Activated CD8-positive, alpha-beta memory T cell treated with anti-CD3 and anti-CD28 coated beads for 48 hours (primary cell): ENCODE measurements around the gene ATP5F1D.

Source experiments
- DNase-seq, 3 experiments: peaks; one replicate each; pipeline ENCODE4 v3.0.0-alpha.2; 2020; ENCODE audit warnings: low read depth in 2 of 3, low spot score in 2 of 3

The ATP5F1D gene

DNA sequence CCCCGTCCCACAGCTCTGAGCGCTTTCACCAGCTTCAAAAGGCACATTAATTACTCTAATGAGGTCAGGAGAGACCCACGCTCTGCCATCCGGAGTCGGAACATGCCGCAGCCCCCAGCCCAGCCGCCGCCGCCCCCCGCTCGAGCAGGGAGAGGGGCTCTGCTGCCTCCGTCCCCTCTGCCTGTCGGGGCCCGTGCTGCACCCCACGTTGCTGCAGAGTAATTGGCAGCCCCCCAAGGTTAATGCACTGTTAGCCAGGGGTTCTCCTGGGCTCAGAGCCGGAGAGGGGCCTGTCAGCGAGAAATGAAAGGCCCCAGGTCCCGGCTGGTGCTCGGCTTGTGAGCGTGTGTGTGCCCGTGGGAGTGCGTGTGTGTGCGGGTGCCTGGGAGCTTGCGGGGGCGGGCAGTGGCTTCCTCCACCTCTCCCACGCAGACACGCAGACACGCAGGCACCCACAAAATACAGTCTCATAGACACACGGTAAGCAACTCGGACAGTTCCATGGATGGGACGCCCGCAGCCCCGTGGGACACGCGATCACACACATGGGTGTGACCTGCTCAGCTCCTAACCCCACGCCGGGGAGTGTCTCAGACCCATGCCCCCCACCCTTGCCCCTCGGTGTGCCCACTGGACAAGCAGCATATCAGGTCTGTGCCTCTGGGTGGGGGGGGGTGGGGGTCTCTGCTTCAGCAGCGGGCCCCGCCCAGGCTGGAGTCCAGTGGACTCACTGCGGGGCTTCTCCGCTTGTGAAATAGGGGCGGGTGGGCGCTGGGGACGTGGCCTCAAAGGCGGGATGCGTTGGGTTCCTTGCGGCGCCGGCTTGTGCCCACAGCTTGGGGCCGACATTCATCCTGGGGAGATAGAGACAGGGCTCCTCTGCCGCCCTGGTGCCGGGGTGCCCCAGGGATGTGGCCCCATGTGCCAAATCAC lies 39.4 kb downstream of the ATP5F1D start:
- no peak for DNase-seq

GRCh38 chr19:1281569-1282287 lies 40.2 kb downstream of the ATP5F1D start:
- no peak for DNase-seq

DNA sequence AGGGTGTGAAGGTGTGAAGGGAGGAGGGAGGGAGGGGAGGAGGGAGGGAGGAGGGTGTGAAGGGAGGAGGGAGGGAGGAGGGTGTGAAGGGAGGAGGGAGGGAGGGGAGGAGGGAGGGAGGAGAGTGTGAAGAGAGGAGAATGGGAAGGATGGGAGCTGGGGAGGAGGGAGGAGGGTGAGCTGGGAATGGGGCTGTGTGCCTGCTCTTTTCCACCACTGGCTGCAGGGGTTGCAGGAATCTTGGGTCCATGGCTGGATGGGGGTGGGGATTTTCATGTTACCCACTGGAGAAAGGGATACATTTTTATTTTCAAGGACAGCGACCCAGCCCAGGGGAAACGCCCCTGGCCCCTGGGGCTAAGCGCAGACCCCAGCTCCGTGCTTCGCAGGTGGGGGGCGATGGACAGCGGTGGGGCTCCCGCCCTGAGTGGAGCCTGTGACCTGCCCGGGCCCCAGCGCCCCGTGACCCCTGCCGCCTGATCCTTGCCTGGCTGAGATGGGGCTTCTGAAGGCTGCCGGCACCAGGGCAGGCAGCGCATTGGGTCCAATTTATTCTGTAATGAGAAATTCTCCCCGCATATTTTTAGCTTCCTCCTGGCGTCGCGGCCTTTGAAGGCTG lies 41.1 kb downstream of the ATP5F1D start:
- no peak for DNase-seq

DNA sequence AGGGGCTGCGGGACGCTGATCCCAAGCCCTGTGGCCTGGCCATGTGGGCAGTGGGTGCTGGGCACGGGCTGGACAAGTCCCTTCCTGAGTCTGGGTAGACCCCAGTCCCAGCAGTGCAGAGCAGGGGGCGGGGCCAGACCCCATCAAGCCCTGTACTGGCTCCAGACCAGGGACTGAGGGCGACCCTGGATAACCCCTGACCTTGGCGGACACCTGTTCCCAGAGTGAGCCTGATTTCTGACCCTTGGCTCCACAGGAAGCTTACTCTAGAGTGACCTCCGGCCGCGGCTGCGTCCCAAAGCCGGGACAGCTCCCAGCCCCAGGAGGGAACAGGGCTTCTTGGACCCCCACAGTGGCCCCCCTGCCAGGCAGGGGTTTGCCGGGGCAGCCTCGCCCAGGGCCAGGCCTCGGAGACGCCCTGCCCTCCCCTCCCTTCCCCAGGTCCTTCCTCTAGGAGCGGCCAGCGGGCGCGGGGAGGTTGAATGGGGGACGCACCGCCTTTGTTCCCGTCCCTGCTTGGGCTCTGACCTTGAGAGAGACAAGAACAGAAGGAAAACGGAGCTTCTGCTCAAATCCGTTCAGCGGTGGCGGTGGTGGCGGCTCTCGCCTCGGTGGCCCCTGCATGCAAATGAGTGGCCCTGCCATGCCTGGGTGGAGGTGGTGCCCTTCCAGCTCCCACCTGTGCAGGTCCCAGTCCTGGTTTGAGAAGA lies 41.8 kb downstream of the ATP5F1D start:
- no peak for DNase-seq

DNA sequence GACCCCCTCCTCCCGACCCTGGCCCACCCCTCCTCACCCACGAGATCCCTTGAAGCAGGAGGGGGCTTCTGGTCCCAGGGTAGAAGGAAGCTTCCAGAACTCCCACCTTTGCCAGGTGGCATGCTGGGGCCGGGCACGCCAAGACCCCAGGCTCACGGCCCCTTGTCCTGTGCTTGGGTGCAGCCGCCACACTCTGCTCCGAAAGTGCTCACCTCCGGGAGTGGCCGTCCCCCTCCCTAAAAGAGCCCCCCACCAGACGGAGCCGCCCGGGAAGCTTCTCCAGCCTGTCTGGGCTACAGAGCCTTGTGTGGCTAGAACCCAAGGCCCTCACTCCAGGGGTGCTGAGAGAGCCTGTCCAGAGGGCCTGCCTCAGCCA lies 42.4 kb downstream of the ATP5F1D start:
- no peak for DNase-seq

GRCh38 chr19:1284293-1284978 lies 42.9 kb downstream of the ATP5F1D start:
- DNase-seq: no peak

DNA sequence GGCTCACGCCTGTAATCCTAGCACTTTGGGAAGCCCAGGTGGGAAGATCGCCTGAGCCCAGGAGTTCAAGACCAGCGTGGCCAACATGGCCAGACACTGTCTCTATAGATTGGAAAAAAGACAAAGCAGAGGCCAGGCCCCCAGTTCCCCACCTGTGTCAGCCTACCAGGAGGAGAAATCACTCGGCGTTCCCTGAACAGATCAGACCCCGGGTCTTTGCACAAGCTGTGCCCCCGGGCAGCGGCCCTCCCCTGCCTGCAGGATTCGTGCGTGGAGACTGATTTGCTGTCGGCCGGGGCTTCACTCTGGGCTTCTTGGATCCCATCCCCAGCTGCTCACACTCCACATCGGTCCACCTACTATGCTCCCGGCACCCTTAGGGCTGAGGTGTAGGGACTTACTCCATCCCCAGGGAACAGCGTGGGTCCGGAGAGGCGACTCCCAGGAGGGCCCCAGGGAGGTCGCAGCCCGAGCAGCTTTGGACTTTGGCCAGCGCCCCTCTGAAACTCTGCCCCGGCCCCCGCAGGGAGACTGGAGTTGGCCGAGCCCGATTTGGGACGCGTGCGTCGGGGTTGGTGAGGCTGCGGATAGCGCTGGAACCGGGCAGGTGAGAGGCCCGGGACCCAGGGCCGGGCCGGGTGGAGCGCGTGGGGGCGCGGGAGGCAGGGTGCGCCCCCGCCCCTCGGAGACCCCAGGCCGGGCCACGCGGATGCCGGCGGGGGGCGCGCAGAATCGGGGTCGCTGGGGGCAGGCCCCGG lies 43.6 kb downstream of the ATP5F1D start:
- DNase-seq: no peak

- DNase-seq: no peak
These were observed 44.3 kb downstream of the ATP5F1D start, which contains the start of gene EFNA2 for GRCh38 chr19:1285737-1286360. EFNA2 (plus strand) TSS chr19:1285873; CDS start chr19:1286169, 296 bp downstream.

- DNase-seq: no peak
These were observed 45.2 kb downstream of the ATP5F1D start for GRCh38 chr19:1286487-1287353.

GRCh38 chr19:1287354-1288225 lies 46.0 kb downstream of the ATP5F1D start:
- DNase-seq: no peak

- no peak for DNase-seq
These were observed 46.7 kb downstream of the ATP5F1D start for GRCh38 chr19:1288226-1288612.

DNA sequence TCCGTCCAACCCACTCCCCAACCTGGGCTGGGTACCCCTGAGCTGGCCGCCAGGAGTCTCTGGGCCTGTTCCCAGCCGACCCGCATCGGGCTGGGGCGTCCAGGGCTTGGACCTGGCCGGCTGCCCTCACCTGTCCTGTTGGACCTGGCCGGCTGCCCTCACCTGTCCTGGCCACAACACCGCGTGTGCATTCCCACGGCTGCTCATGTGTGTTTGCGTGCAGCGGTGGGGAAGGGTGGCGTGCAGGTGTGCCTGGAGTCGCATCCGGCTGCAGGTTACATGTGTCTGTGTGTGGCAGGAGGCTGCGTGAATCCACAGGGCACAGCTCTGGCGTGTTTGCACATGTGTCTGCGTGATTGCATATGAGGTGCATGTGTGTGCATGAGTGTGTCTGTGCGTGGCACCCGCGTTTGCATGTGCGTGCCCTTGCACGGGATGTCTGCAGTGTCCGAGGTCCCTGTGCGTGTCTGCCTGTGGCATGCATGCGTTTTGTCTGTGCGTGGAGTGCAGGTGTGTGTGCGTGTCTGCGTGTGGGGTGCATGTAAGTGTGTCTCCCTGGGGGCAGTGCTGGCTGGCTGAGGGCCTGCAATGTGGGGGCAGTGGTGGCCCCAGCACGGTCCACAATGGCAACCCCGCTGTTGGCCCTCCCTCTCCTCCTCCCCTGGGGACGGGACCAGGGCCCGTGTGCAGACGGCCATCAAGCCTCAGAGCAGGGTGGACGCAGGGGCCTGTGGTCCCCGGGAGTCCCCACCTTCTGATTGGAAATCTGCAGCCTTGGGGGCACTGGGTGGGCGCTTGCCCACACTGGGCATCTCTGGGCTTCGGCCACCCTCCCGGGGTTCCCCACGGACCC lies 47.5 kb downstream of the ATP5F1D start:
- no peak for DNase-seq

DNA sequence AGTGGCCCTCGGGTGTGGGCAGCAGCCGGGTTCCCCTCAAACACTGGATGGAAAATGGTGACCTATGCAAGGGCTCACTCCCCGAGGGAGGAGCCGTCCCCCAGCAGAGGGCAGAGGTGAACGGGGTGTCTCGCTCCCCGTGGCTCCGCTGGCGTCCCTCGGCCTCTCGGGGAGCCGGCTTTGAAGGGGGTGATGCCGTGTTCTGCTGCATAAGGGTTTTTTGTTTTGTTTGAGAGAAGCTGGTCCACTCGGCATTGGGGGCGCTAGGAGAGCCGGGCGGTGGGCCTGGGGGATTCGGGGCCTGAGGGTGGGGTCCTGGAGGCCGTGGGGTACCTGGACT lies 48.1 kb downstream of the ATP5F1D start:
- no peak for DNase-seq

GRCh38 chr19:1290196-1290702 lies 48.7 kb downstream of the ATP5F1D start:
- DNase-seq: no peak

- DNase-seq: no peak
These were observed 49.4 kb downstream of the ATP5F1D start for GRCh38 chr19:1290703-1291651.
